LoVo (cell line): ENCODE measurements around the gene SNX20.

Source experiments
- DNase-seq: peaks from one replicate; pipeline ENCODE4 v3.0.0-alpha.2; 2016; ENCODE audit warnings: low spot score

Gene SNX20

GRCh38 chr16:50634947-50635346 lies 46.2 kb downstream of the SNX20 start:
- no peak for DNase-seq

- no peak for DNase-seq
Observed at GRCh38 chr16:50634090-50634489, 47.0 kb downstream of the SNX20 start.

DNA sequence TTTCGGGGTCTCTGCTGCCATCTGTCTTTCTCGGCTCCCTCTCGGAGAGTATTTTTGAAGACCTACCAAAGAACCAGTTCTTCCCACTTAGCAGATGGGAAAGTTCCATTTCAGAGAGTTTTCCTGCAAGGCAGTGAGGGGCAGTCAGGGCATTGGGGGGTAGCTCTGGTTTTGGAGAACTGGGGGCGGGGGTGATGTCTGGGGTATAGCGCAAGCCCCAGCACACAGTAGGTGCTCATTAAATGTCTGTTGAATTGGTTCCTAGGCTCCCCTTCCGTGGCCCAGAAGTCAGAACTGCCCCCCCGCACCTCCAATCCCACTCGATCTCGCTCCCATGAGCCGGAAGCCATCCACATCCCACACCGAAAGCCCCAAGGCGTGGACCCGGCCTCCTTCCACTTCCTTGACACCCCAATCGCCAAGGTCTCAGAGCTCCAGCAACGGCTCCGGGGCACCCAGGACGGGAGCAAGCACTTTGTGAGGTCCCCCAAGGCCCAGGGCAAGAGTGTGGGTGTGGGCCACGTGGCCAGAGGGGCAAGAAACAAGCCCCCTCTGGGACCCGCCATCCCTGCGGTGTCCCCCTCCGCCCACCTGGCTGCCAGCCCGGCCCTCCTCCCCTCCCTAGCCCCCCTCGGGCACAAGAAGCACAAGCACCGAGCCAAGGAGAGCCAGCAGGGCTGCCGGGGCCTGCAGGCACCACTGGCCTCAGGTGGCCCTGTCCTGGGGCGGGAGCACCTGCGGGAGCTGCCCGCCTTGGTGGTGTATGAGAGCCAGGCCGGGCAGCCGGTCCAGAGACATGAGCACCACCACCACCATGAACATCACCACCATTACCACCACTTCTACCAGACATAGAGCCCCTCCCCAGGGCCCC lies 47.9 kb downstream of the SNX20 start:
- no peak for DNase-seq

- no peak for DNase-seq
Observed at GRCh38 chr16:50631985-50632576, 49.0 kb downstream of the SNX20 start.

GRCh38 chr16:50631249-50631984 lies 49.7 kb downstream of the SNX20 start:
- DNase-seq, result no peak

DNA sequence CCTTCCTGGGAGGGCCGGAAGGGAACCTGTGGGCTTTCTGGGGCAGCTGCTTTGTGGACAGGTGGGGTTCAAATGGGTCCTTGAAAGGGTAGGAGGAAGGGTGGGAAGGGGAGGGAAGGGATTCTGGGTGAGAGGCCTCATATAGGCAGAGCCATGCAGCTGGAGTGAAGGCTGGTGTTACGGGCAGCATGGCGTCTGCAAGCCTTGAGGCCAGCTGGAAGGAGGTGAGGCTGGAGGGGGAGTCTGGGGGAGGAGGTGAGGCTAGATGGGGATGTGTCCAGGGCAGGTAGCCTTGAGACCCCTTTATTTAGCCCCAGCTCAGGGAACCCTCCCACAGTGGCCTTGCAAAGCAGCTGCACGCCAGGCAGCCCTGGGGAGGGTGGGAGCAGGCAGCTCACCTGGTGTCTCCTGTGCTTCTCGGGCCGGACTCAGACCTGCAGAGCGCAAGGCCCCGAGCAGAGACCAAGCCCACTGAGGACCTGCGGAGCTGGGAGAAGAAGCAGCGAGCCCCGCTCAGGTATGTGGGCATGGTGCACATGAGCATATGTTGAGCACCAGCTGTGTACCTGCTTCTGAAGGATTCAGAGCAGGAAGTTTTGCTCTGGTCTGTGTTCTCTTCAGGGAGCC lies 50.6 kb downstream of the SNX20 start:
- no peak for DNase-seq

DNA sequence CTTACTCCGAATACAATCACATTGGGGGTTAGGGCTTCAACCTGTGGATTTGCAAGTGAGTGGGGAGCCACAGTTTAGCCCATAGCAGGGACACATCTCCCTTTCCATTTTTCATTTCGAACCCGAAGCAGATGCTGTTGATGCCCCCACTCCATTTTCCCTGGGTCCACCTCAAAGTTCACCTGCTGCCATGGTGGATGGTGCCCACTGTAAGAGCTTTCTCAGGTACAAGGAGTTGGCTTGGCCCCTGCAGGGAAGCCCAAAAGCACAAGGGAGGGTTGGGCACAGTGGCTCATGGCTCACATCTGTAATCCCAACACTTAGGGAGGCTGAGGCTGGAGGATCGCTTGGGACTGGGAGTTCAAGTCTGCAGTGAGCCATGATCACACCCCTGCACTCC lies 51.8 kb downstream of the SNX20 start:
- DNase-seq, result no peak

DNA sequence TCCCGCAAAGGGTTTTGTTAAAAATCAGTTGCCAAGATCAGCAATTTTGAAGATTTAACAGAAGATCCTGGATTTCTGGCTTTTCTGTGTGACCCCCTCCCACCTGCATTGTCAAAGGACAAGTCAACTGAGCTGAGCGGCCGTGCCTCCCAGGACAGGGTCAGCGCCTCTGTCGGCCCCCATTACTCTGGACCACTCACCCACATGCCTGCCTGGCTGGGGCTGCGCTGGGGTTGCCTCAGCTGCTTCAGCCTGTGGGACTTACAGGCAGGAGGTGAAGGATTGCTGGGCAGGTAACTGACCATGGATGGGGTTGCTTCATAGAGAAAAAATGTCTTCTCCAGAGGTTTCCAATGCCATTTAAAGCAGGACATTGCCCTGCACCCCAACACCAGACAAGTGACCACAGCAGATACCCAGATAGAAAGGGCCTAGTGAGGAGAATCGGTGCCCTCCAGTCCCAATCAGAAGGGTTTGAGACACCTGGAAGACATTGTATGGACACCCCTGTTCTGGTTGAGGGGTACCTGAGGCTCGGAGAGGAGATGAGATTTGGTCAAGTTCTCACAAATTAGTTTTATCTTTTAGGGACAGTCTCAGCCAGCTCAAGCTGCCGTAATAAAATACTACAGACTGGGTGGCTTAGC lies 52.8 kb downstream of the SNX20 start:
- DNase-seq, result no peak

DNA sequence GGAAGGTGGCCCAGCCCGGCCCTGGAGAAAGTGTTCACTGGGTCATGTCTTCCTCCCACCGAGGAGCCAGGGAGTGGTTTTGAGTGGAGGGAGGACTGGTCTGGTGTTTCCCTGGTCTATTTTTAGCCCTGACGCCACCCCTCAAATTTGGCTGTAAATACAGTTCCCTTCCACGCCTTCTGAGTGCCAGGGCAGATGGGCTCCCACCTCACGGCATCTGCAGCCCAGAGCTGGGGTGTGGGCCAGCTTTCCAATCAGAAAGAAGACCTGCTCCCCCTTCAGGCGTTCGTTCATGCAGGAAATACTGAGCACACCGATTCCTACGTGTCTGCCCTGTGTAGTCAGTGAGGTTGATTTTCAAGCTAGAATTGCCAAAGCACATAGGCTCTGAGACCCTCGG lies 53.7 kb downstream of the SNX20 start:
- DNase-seq, result no peak

GRCh38 chr16:50626868-50627267 lies 54.2 kb downstream of the SNX20 start:
- DNase-seq, result no peak

DNA sequence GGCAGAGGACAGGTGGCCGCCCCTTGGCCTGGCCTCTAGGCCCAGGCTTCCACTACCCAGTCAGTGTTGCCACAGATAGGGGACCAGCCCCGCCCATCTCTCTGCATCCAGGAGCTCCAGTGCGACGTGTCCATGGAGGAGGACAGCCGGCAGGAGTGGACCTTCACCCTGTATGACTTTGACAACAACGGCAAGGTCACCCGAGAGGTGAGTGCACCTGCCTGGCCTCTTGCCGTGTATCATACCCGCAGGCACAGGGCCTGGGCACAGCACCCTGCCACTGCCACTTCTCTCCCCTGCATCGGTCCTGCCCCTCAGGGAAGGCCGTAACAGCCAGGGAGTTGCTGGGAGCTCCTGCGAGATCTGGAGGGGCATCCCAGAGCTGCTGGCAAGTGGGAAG lies 55.7 kb downstream of the SNX20 start:
- DNase-seq, result no peak

- DNase-seq, result no peak
Observed at GRCh38 chr16:50624449-50624970, 56.6 kb downstream of the SNX20 start.

DNA sequence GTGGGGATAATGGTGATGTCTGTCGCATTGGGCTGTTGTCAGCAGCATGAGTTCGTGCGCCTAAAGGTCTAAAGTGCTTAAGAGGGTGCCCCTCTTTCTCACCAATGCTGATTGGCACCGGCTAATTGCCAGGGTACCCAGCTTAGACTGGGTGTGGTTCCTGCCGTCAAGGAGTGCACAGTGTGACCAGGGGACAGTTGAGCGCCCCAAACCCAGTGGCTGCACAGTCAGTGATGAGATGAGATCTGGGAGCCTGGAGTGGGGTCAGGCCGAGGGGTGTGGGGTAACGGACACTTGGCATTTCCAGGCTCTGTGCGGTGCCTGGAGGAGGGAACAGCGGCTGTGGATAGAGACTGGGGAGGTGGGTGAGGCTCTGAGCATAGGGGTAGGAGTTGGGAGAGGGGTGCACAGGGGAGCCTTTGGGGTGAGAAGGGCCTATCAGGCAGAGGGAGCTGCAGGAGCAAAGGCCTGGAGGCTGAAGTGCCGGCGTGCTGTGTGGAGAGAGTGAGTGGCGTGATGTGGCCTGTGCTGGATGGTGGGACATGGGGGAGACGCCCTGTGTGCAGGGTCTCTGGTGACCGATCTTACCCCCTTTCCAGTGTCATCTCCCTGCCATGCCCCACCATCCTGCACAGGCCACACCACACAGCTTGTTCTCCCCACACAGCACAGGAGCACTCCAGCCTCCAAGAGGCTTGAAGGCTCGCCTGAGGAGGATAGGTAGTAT lies 58.3 kb downstream of the SNX20 start:
- DNase-seq, result no peak

DNA sequence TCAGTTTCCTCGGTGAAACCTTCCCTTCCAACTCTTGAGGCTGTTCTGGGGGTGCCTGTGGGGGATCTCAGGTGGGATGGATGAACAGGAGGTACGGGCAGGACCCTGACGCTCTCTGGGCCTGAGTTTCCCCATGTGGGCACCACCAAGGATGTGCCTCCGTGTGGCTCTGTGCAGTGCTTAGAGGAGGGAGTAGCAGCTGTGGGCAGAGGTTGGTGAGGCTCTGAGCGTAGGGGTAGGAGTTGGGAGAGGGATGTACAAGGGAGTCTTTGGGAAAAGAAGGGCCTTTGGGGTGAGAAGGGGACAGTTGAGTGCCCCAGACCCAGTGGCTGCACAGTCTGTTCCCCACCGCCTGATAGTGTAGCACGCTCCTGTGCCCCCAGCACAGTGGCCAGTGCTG lies 59.1 kb downstream of the SNX20 start:
- DNase-seq, result no peak
